Activated CD4-positive, alpha-beta T cell treated with anti-CD3 and anti-CD28 coated beads, Interleukin-2, amount 10 ng/mL, durations not matched to agents 7 days and 5 days (primary cell): Measurements from ENCODE around the gene MYG1. TPM values are rescaled to one million over a fixed set of nuclear protein-coding genes. Genes with fewer than 3 reads are reported as not detected.

Experiments used
- CTCF ChIA-PET: fragments of 350-600 bp; sonication (Branson Sonifier 250); formaldehyde crosslinking; loops from one replicate; lab custom pipeline; 2021; ENCODE audit warnings: antibody characterized with exemption; lab: Charles Lee
- POLR2A ChIA-PET: fragments of 350-600 bp; sonication (Branson Sonifier 250); formaldehyde crosslinking; loops from one replicate; lab custom pipeline; 2021; ENCODE audit warnings: antibody characterized with exemption; lab: Charles Lee
- DNase-seq: peaks from one replicate; pipeline ENCODE4 v3.0.0-alpha.2; 2020
- H3K27ac Mint-ChIP-seq: one replicate; pipeline ENCODE4 v1.8.0; 2021; ENCODE audit warnings: mild to moderate bottlenecking, moderate library complexity, mixed read lengths
- H3K27me3 Mint-ChIP-seq: one replicate; pipeline ENCODE4 v1.8.0; 2021; ENCODE audit warnings: mixed read lengths
- H3K36me3 Mint-ChIP-seq: one replicate; pipeline ENCODE4 v1.8.0; 2021; ENCODE audit warnings: low read depth, mixed read lengths
- H3K4me1 Mint-ChIP-seq: one replicate; pipeline ENCODE4 v1.8.0; 2021; ENCODE audit warnings: mixed read lengths
- H3K4me3 Mint-ChIP-seq: one replicate; pipeline ENCODE4 v1.8.0; 2021; ENCODE audit warnings: mild to moderate bottlenecking, moderate library complexity, mixed read lengths
- H3K9me3 Mint-ChIP-seq: one replicate; pipeline ENCODE4 v1.8.0; 2021; ENCODE audit warnings: mixed read lengths
- total RNA-seq, 2 experiments: library from RNA; stranded (reverse); gene quantifications; one replicate each; pipeline ENCODE4 v1.2.3, GENCODE V29; 2021

MYG1 gene
- total RNA-seq, 2 experiments from 2014 or later = 47.9 to 56.4 TPM

- POLR2A ChIA-PET = no interaction called here
These were observed 47.0 kb downstream of the MYG1 start for GRCh38 chr12:53346491-53346890.

GRCh38 chr12:53347905-53348304 is 48.4 kb downstream of the MYG1 start:
- no peak for DNase-seq
- no peaks in the 10 kb centered on the region for H3K27me3 Mint-ChIP-seq
- H3K4me1 Mint-ChIP-seq = peaks cover 29% of the 10 kb centered on the region
- ChIA-PET POLR2A (no interaction called here), CTCF (interaction anchor here (0.6 to 6.7 kb wide), 6 partner anchors 13 to 161 kb away, joined by 3 to 48 read pairs (median 5); partner anchors contain the start of gene AAAS)
- no peaks in the 10 kb centered on the region for H3K36me3 Mint-ChIP-seq
- H3K4me3 Mint-ChIP-seq = no peak overlapping the region
- H3K9me3 Mint-ChIP-seq = no peaks in the 10 kb centered on the region
- no peak overlapping the region for H3K27ac Mint-ChIP-seq

More at GRCh38 chr12:53346491-53346890, 47.0 kb downstream of the MYG1 start:
- Mint-ChIP-seq H3K27ac (no peak overlapping the region), H3K4me3 (no peak overlapping the region), H3K4me1 (peaks cover 21% of the 10 kb centered on the region), H3K36me3 (no peaks in the 10 kb centered on the region), H3K9me3 (no peaks in the 10 kb centered on the region), H3K27me3 (peaks cover 2% of the 10 kb centered on the region)
- no peak for DNase-seq
- CTCF ChIA-PET = interaction anchor here (0.6 to 6.7 kb wide), 7 partner anchors 25 to 162 kb away, joined by 4 to 48 read pairs (median 13); partner anchors contain the start of genes AAAS and AMHR2

GRCh38 chr12:53352331-53353256 is 53.1 kb downstream of the MYG1 start:
- H3K27me3 Mint-ChIP-seq = no peaks in the 10 kb centered on the region
- H3K9me3 Mint-ChIP-seq = no peaks in the 10 kb centered on the region
- no peak overlapping the region for H3K4me3 Mint-ChIP-seq
- ChIA-PET CTCF (interaction anchor here (0.5 to 3.2 kb wide), 41 partner anchors 9 to 338 kb away, joined by 3 to 34 read pairs (median 4); partner anchors contain the start of genes AAAS, AMHR2, PRR13 and SP7), POLR2A (no interaction called here)
- no peaks in the 10 kb centered on the region for H3K36me3 Mint-ChIP-seq
- peak; percentile 90 for DNase-seq
- peaks cover 12% of the 10 kb centered on the region for H3K4me1 Mint-ChIP-seq
- peak overlapping the region; percentile 43 for H3K27ac Mint-ChIP-seq

- no peaks in the 10 kb centered on the region for H3K27me3 Mint-ChIP-seq
- POLR2A ChIA-PET = no interaction called here
- no peak overlapping the region for H3K4me3 Mint-ChIP-seq
- CTCF ChIA-PET = interaction anchor here (0.5 to 3.2 kb wide), 16 partner anchors 9 to 159 kb away, joined by 3 to 34 read pairs (median 4); partner anchors contain the start of genes AAAS and TARBP2
- no peak overlapping the region for H3K27ac Mint-ChIP-seq
- H3K9me3 Mint-ChIP-seq = no peaks in the 10 kb centered on the region
- no peaks in the 10 kb centered on the region for H3K36me3 Mint-ChIP-seq
- H3K4me1 Mint-ChIP-seq = peaks cover 12% of the 10 kb centered on the region
- no peak for DNase-seq
These were observed 53.8 kb downstream of the MYG1 start for GRCh38 chr12:53353257-53353655.

- DNase-seq = no peak
- peaks cover 12% of the 10 kb centered on the region for H3K4me1 Mint-ChIP-seq
- ChIA-PET POLR2A (interaction anchor here (0.6 kb wide), 1 partner anchor 274 kb away, joined by 5 read pairs; no protein-coding TSS in a partner anchor), CTCF (interaction anchor here (0.6 to 3.4 kb wide), 4 partner anchors 10 to 139 kb away, joined by 3 to 12 read pairs (median 8); partner anchors contain the start of gene AAAS)
- no peak overlapping the region for H3K27ac Mint-ChIP-seq
- no peaks in the 10 kb centered on the region for H3K36me3 Mint-ChIP-seq
- H3K27me3 Mint-ChIP-seq = no peaks in the 10 kb centered on the region
- H3K9me3 Mint-ChIP-seq = no peaks in the 10 kb centered on the region
- H3K4me3 Mint-ChIP-seq = no peak overlapping the region
These were observed 55.6 kb downstream of the MYG1 start for GRCh38 chr12:53355121-53355520.

Other genes with a start within 250 kb of the MYG1 start
- gene TNS2, start 249.6 kb upstream of the MYG1 start, total RNA-seq = 1 to 10 TPM in 1 of 2 experiments, under 1 TPM in 1; 0.92 to 1.8 TPM
- 10 to 100 TPM; 19.0 to 20.2 TPM for gene SPRYD3, start 220.3 kb upstream of the MYG1 start, total RNA-seq
- under 1 TPM in 1 of 2 experiments, not detected in 1; 0.37 TPM for gene IGFBP6, start 202.0 kb upstream of the MYG1 start, total RNA-seq
- gene SOAT2, start 196.2 kb upstream of the MYG1 start, total RNA-seq = 1 to 10 TPM; 1.0 to 1.7 TPM
- 10 to 100 TPM; 38.9 to 44.1 TPM for gene ZNF740, start 119.0 kb upstream of the MYG1 start, total RNA-seq
- gene CSAD, start 118.8 kb upstream of the MYG1 start, total RNA-seq = 10 to 100 TPM; 33.3 to 34.7 TPM
- gene ITGB7, start 92.4 kb upstream of the MYG1 start, total RNA-seq = 100 to 1,000 TPM; 621 to 702 TPM
- 10 to 100 TPM; 58.3 to 59.7 TPM for gene RARG, start 67.5 kb upstream of the MYG1 start, total RNA-seq
- gene ESPL1, start 31.4 kb upstream of the MYG1 start, total RNA-seq = 100 to 1,000 TPM; 107 to 125 TPM
- gene PFDN5, start 4.2 kb upstream of the MYG1 start, total RNA-seq = 100 to 1,000 TPM; 305 to 335 TPM
- gene AAAS, start 21.9 kb downstream of the MYG1 start, total RNA-seq = 10 to 100 TPM; 59.1 to 63.0 TPM
- gene SP7, start 36.7 kb downstream of the MYG1 start, total RNA-seq = not detected
- 10 to 100 TPM; 94.8 to 99.3 TPM for gene SP1, start 80.5 kb downstream of the MYG1 start, total RNA-seq
- not detected for gene AMHR2, start 124.2 kb downstream of the MYG1 start, total RNA-seq
- 100 to 1,000 TPM; 223 to 229 TPM for gene PRR13, start 142.0 kb downstream of the MYG1 start, total RNA-seq
- gene PCBP2, start 152.4 kb downstream of the MYG1 start, total RNA-seq = 100 to 1,000 TPM; 882 to 943 TPM
- 10 to 100 TPM; 26.0 to 26.1 TPM for gene MAP3K12, start 199.8 kb downstream of the MYG1 start, total RNA-seq
- 10 to 100 TPM; 32.6 to 35.9 TPM for gene TARBP2, start 201.6 kb downstream of the MYG1 start, total RNA-seq
- gene NPFF, start 207.8 kb downstream of the MYG1 start, total RNA-seq = not detected